ENCODE results near the gene PKP1. TPM values are rescaled to one million over a fixed set of nuclear protein-coding genes. Genes with fewer than 3 reads are reported as not detected.

The PKP1 gene
- total and polyA plus RNA-seq, 10 of the 15 experiments (the other 5 are each of a cell fraction or from before 2014, with no cell fraction given), result 0.03 TPM; not detected in 9

GRCh38 chr1:201330541-201330940 lies 47.2 kb downstream of the PKP1 start (continued):
- TF ChIP-seq, protein P1, sequence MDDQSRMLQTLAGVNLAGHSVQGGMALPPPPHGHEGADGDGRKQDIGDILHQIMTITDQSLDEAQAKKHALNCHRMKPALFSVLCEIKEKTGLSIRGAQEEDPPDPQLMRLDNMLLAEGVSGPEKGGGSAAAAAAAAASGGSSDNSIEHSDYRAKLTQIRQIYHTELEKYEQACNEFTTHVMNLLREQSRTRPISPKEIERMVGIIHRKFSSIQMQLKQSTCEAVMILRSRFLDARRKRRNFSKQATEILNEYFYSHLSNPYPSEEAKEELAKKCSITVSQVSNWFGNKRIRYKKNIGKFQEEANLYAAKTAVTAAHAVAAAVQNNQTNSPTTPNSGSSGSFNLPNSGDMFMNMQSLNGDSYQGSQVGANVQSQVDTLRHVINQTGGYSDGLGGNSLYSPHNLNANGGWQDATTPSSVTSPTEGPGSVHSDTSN (IDR thresholded peaks at IDR 0.05; ENCODE audit: insufficient replicate concordance, low read depth, low read length), result no peak
- no peak for TF ChIP-seq CHD4 (IDR thresholded peaks at IDR 0.05)

DNA sequence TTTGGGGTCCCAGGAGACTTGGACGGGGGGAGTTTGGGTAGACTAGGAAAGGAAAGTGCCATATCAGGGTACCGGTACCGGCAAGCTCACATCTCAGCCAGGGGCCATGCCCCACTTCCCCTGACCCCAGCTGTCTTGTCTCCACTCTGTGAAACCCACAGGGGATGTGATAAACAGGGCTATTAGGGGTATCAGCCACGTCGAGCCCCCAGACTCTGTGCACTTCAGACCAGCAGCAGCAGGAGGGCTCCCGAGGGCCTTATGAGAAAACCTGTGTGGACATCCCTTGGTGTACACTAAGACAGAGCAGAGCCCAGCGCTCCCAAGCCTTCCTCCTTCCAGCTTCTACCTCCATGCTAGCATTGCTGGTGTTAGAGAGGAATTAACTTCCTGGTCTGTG lies 47.9 kb downstream of the PKP1 start:
- RAD21 ChIA-PET (ENCODE audit: unreplicated experiment), result no interaction called here

More for the DNA sequence above, 47.9 kb downstream of the PKP1 start:
- H3K27me3 ChIP-seq (replicated peaks in 1 of 2; ENCODE audit: control insufficient read depth in 2 of 2, insufficient read depth in 2 of 2, low read length in 1 of 2), result peaks cover 0 to 4% of the 10 kb centered on the region in 2 experiments; a peak in 3 of 4 replicates
- H3K27ac ChIP-seq (ENCODE audit: control insufficient read depth, insufficient read depth), result no peak overlapping the region
- no peak overlapping the region for H2AFZ ChIP-seq (ENCODE audit: control insufficient read depth, low read depth, low read length)
- no peak overlapping the region for H3K4me3 ChIP-seq
- H4K20me1 ChIP-seq (ENCODE audit: control insufficient read depth, insufficient read depth), result no peaks in the 10 kb centered on the region
- ChIA-PET CTCF (no interaction called here), SMC1A (ENCODE audit: uncharacterized antibody, unreplicated experiment) (no interaction called here), POLR2A (no interaction called here)
- 21% methylated on average over 7 of the region's 7 CpGs for WGBS (ENCODE audit: insufficient coverage, insufficient replicate concordance, low lambda C conversion rate, missing lambda C conversion rate)
- H3K9me3 ChIP-seq (replicated peaks; ENCODE audit: control insufficient read depth, insufficient read depth, low read length), result no peaks in the 10 kb centered on the region
- no peaks in the 10 kb centered on the region for H3K36me3 ChIP-seq (ENCODE audit: control insufficient read depth in 2 of 2, insufficient read depth in 2 of 2, low read length in 1 of 2)
- H3K9ac ChIP-seq (ENCODE audit: control insufficient read depth, insufficient read depth, low read length), result no peak overlapping the region
- FAIRE-seq (no peak), DNase-seq (ENCODE audit: low read depth, low spot score) (no peak), ATAC-seq (no peak)
- H3K79me2 ChIP-seq (ENCODE audit: control insufficient read depth, insufficient read depth, low read length), result no peaks in the 10 kb centered on the region
- no peak for TF ChIP-seq SMARCA5 (IDR thresholded peaks at IDR 0.05)
- TF ChIP-seq, protein P2, sequence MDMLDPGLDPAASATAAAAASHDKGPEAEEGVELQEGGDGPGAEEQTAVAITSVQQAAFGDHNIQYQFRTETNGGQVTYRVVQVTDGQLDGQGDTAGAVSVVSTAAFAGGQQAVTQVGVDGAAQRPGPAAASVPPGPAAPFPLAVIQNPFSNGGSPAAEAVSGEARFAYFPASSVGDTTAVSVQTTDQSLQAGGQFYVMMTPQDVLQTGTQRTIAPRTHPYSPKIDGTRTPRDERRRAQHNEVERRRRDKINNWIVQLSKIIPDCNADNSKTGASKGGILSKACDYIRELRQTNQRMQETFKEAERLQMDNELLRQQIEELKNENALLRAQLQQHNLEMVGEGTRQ (IDR thresholded peaks at IDR 0.05; ENCODE audit: borderline replicate concordance, low read depth, low read length), result no peak
- TF ChIP-seq SMAD5 (IDR thresholded peaks at IDR 0.05; ENCODE audit: low read depth), result no peak
- H3K4me1 ChIP-seq (ENCODE audit: control insufficient read depth, insufficient read depth, low read length), result no peaks in the 10 kb centered on the region
- H3K4me2 ChIP-seq (ENCODE audit: control insufficient read depth, insufficient read depth), result no peak overlapping the region
- in situ Hi-C loops (cut with MboI) (no loop called here), intact Hi-C loops (cut with micrococcal nuclease; ENCODE audit: unreplicated experiment) (no loop called here)
- BruUV-seq (replicated peaks), result no TSS peak
